Activated T-cell treated with anti-CD3 and anti-CD28 coated beads, Interleukin-2, amount 50 U/mL, for 4 hours (primary cell): ENCODE measurements around the gene KIF25. TPM values are rescaled to one million over a fixed set of nuclear protein-coding genes. Genes with fewer than 3 reads are reported as not detected.
"Not testable (repeated sequence)": the region's sequence is repeated elsewhere in the genome, so short reads cannot be mapped to it uniquely, and the experiment has no call there.

Experiments used
- ATAC-seq, 2 donors: fragments of 200-7000 bp; cut with Tn5 transposase; one replicate each; pipeline ENCODE4 v1.10.0; 2021
- DNase-seq: peaks from one replicate; pipeline ENCODE4 v3.0.0-alpha.2; 2020
- H3K27me3 Mint-ChIP-seq: one replicate; pipeline ENCODE4 v1.8.0; 2021; ENCODE audit warnings: low read depth, mixed read lengths
- H3K36me3 Mint-ChIP-seq: one replicate; pipeline ENCODE4 v1.8.0; 2022; ENCODE audit warnings: mixed read lengths; ENCODE audit not compliant: insufficient read depth
- H3K4me1 Mint-ChIP-seq: one replicate; pipeline ENCODE4 v1.8.0; 2021; ENCODE audit warnings: low read depth, mixed read lengths
- H3K4me3 Mint-ChIP-seq: one replicate; pipeline ENCODE4 v1.8.0; 2021; ENCODE audit warnings: mild to moderate bottlenecking, moderate library complexity, mixed read lengths
- H3K9me3 Mint-ChIP-seq: one replicate; pipeline ENCODE4 v1.8.0; 2021; ENCODE audit warnings: mixed read lengths
- total RNA-seq, 3 donors: library from RNA; stranded (reverse); gene quantifications; one replicate each; pipeline ENCODE4 v1.2.1, GENCODE V29; 2021

The KIF25 gene
- total RNA-seq, 3 donors from 2014 or later, result not detected

DNA sequence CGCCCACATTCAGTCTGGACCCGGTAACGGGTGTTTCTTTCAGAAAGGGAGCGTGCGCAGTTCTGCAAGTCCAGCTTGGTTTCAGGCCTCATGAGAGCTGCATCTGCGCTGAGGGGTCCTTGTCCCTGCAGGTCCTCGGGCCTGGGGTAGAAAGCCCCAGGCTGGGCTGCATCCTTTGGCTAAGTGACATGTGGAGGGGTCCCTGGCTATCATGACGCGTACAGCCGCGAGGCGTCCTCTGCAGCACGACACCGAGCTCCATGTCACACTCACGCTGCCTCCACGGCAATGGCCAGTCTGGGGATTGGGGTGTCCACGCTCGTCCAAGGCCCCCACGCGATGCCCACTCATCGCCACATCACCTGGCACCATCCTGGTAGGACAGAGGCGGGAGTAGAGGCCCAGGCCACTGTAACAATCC lies 1.7 kb upstream of the KIF25 start:
- Mint-ChIP-seq H3K27me3 (peaks cover 3% of the 10 kb centered on the region), H3K4me3 (no peak overlapping the region), H3K36me3 (no peaks in the 10 kb centered on the region), H3K9me3 (no peaks in the 10 kb centered on the region), H3K4me1 (no peaks in the 10 kb centered on the region)
- ATAC-seq (no peak), DNase-seq (no peak)

DNA sequence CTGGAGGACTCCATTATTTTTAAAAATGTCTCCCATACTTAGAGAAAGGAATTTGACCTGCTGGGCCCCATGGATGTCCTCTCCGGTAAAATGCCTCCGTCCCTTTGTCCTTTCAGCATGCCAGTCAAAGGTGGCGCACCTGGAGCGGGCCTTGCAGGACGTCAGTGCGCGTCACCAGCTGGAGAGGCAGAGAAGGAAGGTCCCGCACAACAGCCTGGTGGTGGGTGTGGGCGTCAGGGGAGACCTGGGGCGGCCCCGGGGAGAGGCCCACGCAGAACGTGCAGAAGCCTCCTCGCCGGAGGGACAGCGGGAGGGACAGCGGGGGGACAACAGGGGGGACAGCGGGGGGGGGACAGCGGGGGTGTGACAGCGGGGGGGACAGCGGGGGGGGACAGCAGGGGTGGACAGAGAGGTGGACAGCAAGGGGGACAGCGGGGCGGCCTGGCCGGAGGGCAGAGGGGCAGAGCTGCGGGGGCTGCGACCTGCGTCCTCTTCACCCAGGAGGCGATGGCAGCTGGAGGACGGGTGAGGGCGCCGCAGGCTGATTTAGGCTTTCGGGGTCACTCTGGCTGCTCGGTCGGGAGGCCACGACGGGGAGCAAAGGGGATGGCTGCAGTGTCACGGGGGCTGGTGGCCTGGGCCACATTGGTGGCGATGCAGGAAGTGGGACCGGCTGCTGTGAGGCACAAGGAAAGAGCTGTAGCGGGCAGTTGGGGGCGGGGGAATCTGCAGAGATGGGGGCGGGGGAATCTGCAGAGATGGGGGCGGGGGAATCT lies 859 bp upstream of the KIF25 start:
- H3K4me1 Mint-ChIP-seq, result no peaks in the 10 kb centered on the region
- H3K36me3 Mint-ChIP-seq, result no peaks in the 10 kb centered on the region
- DNase-seq (no peak), ATAC-seq (no peak)
- H3K9me3 Mint-ChIP-seq, result no peaks in the 10 kb centered on the region
- peaks cover 3% of the 10 kb centered on the region for H3K27me3 Mint-ChIP-seq
- H3K4me3 Mint-ChIP-seq, result no peak overlapping the region

DNA sequence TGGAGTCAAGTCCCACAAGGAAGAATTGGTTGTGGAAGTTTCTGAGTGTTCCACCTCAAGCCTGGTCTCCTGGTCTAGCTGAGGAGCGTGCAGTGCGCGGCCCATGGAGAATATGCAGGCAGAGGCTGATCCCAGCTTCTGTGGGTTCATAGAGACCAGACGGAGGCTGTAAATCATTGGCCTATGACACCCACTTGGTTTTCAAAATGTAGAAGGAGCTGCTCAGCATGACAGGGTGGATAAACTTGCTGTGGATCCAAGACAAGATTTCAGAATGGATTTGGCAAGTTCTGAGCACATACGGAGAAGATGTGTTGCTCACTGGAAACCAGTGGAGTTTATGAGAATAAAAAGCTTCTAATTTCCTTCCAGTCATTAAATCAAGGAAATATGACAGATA lies 744 bp downstream of the KIF25 start:
- peaks cover 3% of the 10 kb centered on the region for H3K27me3 Mint-ChIP-seq
- H3K4me3 Mint-ChIP-seq, result no peak overlapping the region
- ATAC-seq (no peak), DNase-seq (no peak)
- H3K36me3 Mint-ChIP-seq, result no peaks in the 10 kb centered on the region
- H3K9me3 Mint-ChIP-seq, result no peaks in the 10 kb centered on the region
- no peaks in the 10 kb centered on the region for H3K4me1 Mint-ChIP-seq

DNA sequence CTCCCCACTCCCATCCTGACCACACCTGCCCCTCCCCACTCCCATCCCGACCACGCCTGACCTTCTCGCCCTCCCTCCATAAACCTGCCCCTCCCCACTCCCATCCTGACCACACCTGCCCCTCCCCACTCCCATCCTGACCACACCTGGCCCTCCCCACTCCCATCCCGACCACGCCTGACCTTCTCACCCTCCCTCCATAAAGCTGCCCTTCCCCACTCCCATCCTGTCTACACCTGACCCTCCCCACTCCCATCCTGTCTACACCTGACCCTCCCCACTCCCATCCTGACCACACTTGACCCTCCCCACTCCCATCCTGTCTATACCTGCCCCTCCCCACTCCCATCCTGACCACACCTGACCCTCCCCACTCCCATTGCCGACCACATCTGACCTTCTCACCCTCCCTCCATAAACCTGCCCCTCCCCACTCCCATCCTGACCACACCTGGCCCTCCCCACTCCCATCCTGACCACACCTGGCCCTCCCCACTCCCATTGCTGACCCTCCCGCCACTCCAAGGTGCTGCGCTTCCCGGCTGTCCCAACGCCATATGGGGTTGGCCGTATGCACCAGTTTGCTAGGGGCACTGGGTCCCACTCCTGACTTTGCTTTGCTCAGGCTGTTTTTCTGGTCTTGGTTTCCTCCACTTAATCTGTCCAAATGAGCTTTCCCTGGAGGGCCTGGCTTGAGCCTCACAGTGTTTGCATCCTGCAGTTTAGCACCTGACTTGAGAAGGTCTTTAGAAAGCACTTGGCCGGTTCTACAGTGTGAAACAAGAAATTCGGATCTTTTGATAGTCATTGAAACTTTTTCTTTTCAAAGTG lies 2.9 kb downstream of the KIF25 start:
- H3K27me3 Mint-ChIP-seq, result peaks cover 5% of the 10 kb centered on the region
- no peak for DNase-seq
- H3K36me3 Mint-ChIP-seq, result no peaks in the 10 kb centered on the region
- no peak overlapping the region for H3K4me3 Mint-ChIP-seq
- H3K4me1 Mint-ChIP-seq, result no peaks in the 10 kb centered on the region
- ATAC-seq, result no peak
- no peaks in the 10 kb centered on the region for H3K9me3 Mint-ChIP-seq

DNA sequence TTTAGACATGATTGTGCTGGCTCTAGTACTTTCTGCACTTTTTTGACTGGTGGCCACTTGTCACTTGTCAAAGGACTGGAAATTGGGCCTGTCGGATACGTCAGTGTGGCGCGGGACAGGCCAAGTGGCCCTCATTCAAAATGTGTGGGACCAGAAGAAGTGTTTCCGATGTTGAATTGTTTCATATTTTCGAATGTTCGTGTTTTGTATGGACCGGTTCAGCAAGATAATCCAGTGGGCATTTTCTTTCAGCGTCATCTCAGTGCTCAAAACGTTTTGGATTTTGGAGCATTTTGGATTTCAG lies 3.5 kb downstream of the KIF25 start:
- H3K4me1 Mint-ChIP-seq, result no peaks in the 10 kb centered on the region
- H3K36me3 Mint-ChIP-seq, result no peaks in the 10 kb centered on the region
- DNase-seq (no peak), ATAC-seq (no peak)
- no peaks in the 10 kb centered on the region for H3K9me3 Mint-ChIP-seq
- H3K4me3 Mint-ChIP-seq, result no peak overlapping the region
- peaks cover 5% of the 10 kb centered on the region for H3K27me3 Mint-ChIP-seq

DNA sequence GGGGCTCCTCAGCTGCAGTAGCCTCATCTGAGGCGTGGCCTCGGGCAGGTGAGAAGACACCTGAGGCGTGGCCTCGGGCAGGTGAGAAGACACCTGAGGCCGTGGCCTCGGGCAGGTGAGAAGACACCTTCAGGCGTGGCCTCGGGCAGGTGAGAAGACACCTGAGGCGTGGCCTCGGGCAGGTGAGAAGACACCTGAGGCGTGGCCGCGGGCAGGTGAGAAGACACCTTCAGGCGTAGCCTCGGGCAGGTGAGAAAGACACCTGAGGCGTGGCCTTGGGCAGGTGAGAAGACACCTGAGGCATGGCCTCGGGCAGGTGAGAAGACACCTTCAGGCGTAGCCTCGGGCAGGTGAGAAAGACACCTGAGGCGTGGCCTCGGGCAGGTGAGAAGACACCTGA lies 4.0 kb downstream of the KIF25 start:
- not testable (repeated sequence) for H3K4me1 Mint-ChIP-seq, H3K9me3 Mint-ChIP-seq, H3K36me3 Mint-ChIP-seq, DNase-seq, H3K4me3 Mint-ChIP-seq, ATAC-seq, H3K27me3 Mint-ChIP-seq

DNA sequence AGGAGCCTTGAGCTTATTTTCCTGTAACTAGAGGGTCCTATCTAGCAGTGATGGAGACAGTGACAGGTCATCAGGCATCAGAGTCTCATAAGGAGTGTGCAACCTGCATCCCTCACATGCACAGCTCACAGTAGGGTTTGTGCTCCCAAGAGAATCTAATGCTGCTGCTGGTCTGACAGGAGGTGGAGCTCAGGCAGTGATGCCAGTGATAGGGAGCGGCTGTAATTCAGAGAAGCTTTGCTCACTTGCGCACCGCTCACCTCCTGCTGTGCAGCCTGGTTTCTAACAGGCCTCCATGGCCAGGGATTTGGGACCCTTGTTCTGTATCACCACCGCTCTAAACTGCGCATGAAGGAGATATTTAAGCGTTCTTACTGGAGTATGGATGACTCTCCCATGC lies 5.3 kb downstream of the KIF25 start:
- ATAC-seq (no peak), DNase-seq (no peak)
- Mint-ChIP-seq H3K9me3 (no peaks in the 10 kb centered on the region), H3K4me3 (no peak overlapping the region), H3K27me3 (peaks cover 2% of the 10 kb centered on the region), H3K4me1 (no peaks in the 10 kb centered on the region), H3K36me3 (no peaks in the 10 kb centered on the region)

DNA sequence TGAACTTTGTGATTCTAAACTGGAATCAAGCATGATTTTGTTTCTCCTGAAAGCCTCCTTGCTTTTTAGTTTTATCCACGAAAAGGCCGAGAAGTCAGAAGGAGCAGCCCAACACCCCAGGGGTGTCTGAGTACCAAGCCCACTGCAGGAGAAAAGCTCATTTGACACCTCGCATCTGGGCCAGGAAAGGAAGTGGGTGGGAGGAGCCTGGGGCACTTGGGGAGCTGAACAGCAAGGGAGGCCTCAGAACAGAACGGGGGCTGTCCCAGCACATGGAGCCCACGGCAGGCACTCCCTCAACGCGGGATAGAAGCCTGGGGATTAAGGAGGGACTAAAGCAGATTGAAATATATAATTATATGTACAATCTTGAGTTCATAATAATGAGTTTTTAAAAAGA lies 6.6 kb downstream of the KIF25 start:
- peaks cover 2% of the 10 kb centered on the region for H3K27me3 Mint-ChIP-seq
- peaks cover 11% of the 10 kb centered on the region for H3K9me3 Mint-ChIP-seq
- no peak for DNase-seq
- no peak for ATAC-seq
- no peaks in the 10 kb centered on the region for H3K36me3 Mint-ChIP-seq
- no peak overlapping the region for H3K4me3 Mint-ChIP-seq
- H3K4me1 Mint-ChIP-seq, result no peaks in the 10 kb centered on the region

DNA sequence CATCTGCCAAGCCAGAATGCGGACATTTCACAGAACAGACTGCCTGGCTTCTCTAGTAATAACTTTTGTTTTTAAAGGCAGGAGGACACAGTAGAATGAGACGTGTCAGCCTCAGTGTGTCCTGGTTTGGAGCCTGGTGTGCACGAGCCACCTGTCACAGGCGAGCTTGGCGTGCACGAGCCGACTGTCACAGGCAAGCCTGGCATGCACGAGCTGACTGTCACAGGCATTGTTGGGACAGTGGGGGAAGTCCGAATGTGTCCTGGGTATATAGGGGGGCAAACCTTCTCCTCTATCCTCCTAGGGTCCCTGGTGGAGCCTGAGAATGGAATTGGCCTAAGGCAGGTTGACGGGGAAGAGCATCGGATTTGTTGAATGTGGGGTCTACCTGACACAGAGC lies 7.5 kb downstream of the KIF25 start:
- no peaks in the 10 kb centered on the region for H3K36me3 Mint-ChIP-seq
- peaks cover 20% of the 10 kb centered on the region for H3K9me3 Mint-ChIP-seq
- no peaks in the 10 kb centered on the region for H3K4me1 Mint-ChIP-seq
- no peak for ATAC-seq
- peaks cover 2% of the 10 kb centered on the region for H3K27me3 Mint-ChIP-seq
- H3K4me3 Mint-ChIP-seq, result no peak overlapping the region
- no peak for DNase-seq

DNA sequence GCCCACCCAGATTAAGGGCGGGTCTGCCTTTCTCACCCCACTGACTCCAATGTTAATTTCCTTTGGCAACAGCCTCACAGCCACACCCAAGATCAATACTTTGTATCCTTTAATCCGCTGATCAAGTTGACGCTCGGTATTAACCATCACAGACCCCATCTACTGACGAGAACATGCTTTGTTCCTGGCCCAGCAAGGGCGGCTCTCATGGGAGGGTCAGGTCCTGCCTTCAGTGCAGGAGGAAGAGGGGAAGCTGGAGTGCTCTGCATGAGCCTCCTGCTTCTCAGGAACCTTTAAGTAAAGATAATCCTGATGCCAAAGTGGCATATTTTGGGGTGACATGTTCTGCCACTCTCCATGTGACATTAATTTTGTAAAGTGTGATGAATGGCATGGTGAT lies 8.3 kb downstream of the KIF25 start:
- ATAC-seq (no peak), DNase-seq (no peak)
- no peak overlapping the region for H3K4me3 Mint-ChIP-seq

DNA sequence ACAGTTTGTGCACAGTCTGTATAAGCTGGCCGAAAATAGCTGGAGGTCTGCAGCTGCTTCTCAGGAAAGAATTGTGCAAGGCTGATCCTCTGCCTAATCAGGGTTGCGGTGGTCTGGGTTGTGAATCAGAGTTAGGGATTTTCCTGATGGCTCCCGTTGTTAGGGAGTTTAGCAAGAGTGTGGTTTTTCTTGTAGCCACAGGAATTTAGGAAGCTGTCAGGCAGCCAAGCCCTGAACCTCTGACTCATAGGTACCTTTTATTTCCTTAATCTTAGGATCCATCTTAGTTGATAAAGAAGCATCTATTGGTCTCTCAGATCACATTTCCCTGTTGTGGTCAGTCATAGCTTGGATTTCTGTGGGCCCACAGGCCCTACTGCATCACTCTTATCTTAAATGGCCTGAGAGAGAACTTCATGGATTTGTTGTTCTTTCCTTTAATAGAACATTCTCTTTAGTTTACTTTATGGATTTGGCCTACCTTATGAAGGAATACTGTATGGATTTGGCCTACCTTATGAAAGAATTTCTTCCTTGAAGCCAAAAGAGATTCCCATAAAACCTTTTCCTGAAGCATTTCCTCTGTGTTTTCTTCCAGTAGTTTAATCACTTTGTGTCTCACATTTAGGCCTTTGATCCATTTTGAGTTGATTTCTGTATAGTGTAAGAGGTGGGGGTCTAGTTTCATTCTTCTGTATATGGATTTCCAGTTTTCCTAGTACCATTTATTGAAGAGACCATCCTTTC lies 10.3 kb downstream of the KIF25 start:
- no peak overlapping the region for H3K4me3 Mint-ChIP-seq
- no peak for DNase-seq
- ATAC-seq, result no peak
- peaks cover 42% of the 10 kb centered on the region for H3K9me3 Mint-ChIP-seq
- no peaks in the 10 kb centered on the region for H3K4me1 Mint-ChIP-seq
- no peaks in the 10 kb centered on the region for H3K36me3 Mint-ChIP-seq
- peaks cover 2% of the 10 kb centered on the region for H3K27me3 Mint-ChIP-seq

More for the DNA sequence above, 8.3 kb downstream of the KIF25 start:
- Mint-ChIP-seq H3K36me3 (no peaks in the 10 kb centered on the region), H3K27me3 (peaks cover 2% of the 10 kb centered on the region), H3K9me3 (peaks cover 27% of the 10 kb centered on the region), H3K4me1 (no peaks in the 10 kb centered on the region)

DNA sequence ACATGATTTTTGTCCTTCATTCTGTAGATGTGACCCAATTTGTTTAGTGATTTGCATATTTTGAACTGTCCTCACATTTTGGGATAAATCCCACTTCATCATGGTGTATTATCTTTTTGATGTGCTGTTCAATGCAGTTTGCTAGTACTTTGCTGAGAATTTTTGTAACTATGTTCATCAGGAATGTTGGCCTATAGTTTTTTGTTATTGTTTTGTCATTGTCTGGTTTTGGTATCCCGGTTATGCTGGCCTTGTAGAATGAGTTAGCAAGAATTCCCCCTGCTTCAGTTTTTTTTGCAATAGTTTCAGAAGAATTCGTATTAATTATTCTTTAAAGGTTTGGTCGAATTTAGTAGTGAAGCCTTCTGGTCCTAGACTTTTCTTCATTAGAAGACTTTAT lies 11.9 kb downstream of the KIF25 start:
- H3K9me3 Mint-ChIP-seq, result peaks cover 42% of the 10 kb centered on the region
- H3K4me3 Mint-ChIP-seq, result no peak overlapping the region
- no peaks in the 10 kb centered on the region for H3K36me3 Mint-ChIP-seq
- H3K4me1 Mint-ChIP-seq, result no peaks in the 10 kb centered on the region
- no peak for DNase-seq
- no peak for ATAC-seq
- peaks cover 6% of the 10 kb centered on the region for H3K27me3 Mint-ChIP-seq

DNA sequence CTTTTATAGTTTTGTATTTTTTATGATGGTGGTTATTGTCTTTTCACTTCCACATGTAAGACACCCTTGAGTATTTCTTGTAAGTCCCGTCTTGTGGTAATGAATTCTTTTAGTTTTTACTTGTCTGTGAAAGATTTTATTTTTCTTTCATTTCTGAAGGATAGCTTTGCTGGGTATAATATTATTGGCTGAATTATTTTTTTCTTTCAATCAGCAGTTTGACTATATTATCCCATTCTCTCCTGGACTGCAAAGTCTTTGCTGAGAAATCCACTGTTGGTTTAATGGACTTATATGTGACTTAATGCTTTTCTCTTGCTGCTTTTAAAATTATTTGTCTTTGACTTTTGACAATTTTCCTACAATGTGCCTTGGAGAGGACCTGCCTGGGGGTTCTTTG lies 13.8 kb downstream of the KIF25 start:
- Mint-ChIP-seq H3K36me3 (no peaks in the 10 kb centered on the region), H3K27me3 (peaks cover 9% of the 10 kb centered on the region), H3K9me3 (peaks cover 42% of the 10 kb centered on the region), H3K4me1 (no peaks in the 10 kb centered on the region), H3K4me3 (no peak overlapping the region)
- no peak for ATAC-seq
- DNase-seq, result no peak

DNA sequence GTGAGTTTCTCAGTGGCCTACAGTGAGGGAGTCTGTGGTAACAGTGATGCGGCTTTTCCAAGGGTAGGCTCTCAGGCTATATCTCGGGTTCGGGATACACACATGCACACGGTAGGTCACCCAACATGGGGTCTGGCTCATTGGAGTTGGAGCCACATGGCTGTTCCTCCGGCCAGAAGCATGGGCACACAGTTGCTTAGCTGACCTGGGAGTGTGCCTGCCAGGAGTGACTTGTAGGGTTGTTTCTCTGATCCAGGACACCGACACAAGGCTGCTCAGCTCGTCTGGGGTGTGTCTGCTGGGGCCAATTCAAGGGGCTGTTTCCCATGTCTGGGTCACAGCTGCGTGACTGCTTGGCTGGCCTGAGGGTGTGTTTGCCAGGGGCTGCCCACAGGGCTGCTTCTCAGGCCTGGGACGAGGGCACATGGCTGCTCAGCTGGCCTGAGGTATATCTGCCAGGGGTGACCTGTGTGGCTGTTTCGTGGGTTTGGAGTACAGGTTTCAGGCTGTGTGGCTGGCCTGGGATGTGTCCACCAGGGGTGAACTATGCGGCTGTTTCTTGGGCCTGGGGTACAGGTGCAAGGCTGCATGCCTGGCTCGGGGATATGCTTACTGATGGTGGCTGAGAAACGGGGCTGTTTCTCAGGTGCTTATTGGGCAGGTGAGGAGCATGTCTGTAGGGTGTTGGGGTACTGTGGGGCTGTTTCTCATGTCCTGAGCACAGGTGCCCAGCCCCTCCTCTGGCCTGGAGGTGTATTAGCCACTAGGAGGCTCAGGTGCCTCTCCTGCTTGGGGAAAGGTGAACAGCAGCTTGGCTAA lies 15.2 kb downstream of the KIF25 start:
- peaks cover 13% of the 10 kb centered on the region for H3K27me3 Mint-ChIP-seq

More for the DNA sequence above, 15.2 kb downstream of the KIF25 start:
- Mint-ChIP-seq H3K4me3 (no peak overlapping the region), H3K4me1 (no peaks in the 10 kb centered on the region), H3K9me3 (peaks cover 42% of the 10 kb centered on the region), H3K36me3 (no peaks in the 10 kb centered on the region)
- no peak for ATAC-seq
- no peak for DNase-seq
